Embryonic facial prominence (tissue), 1 donor: ENCODE data around the gene OOSP4A.

Experiments
- DNase-seq: peaks from one replicate; pipeline ENCODE4 v3.0.0-alpha.2; 2016; ENCODE audit errors: extremely low spot score

Gene OOSP4A

GRCh38 chr11:59963733-59964132 is at the start of gene OOSP4A:
Gene OOSP4A (plus strand): TSS chr11:59964033. CDS start chr11:59964033, 0 bp downstream.
- DNase-seq: no peak

GRCh38 chr11:59918480-59918879 is 45.4 kb upstream of the OOSP4A start:
- no peak for DNase-seq

- no peak for DNase-seq
Measured at GRCh38 chr11:59918987-59919589, 44.7 kb upstream of the OOSP4A start.

GRCh38 chr11:59923813-59924212 is 40.0 kb upstream of the OOSP4A start:
- DNase-seq: no peak

- no peak for DNase-seq
Measured at GRCh38 chr11:59931688-59932087, 32.1 kb upstream of the OOSP4A start.

- DNase-seq: no peak
Measured at GRCh38 chr11:59938132-59938531, 25.7 kb upstream of the OOSP4A start, which contains the start of gene OOSP1. Gene OOSP1 (plus strand): TSS chr11:59938432. CDS start chr11:59938455, 23 bp downstream.

- no peak for DNase-seq
Measured at GRCh38 chr11:59938718-59939117, 25.1 kb upstream of the OOSP4A start.

GRCh38 chr11:59939482-59939881 is 24.4 kb upstream of the OOSP4A start:
- no peak for DNase-seq

GRCh38 chr11:59941091-59941490 is 22.7 kb upstream of the OOSP4A start:
- no peak for DNase-seq

GRCh38 chr11:59943997-59944714 is 19.7 kb upstream of the OOSP4A start:
- no peak for DNase-seq

GRCh38 chr11:59944720-59945119 is 19.1 kb upstream of the OOSP4A start:
- DNase-seq: no peak

- no peak for DNase-seq
Measured at GRCh38 chr11:59953463-59954218, 10.2 kb upstream of the OOSP4A start.

- DNase-seq: no peak
Measured at GRCh38 chr11:59954219-59954847, 9.5 kb upstream of the OOSP4A start.

GRCh38 chr11:59957094-59957493 is 6.7 kb upstream of the OOSP4A start:
- DNase-seq: no peak

- no peak for DNase-seq
Measured at GRCh38 chr11:59960502-59961381, 3.1 kb upstream of the OOSP4A start.

- no peak for DNase-seq
Measured at GRCh38 chr11:59962107-59962482, 1.7 kb upstream of the OOSP4A start.

GRCh38 chr11:59965424-59965823 is 1.6 kb downstream of the OOSP4A start:
- DNase-seq: no peak

GRCh38 chr11:59966201-59966600 is 2.4 kb downstream of the OOSP4A start:
- DNase-seq: no peak

GRCh38 chr11:59967677-59968394 is 4.0 kb downstream of the OOSP4A start:
- DNase-seq: no peak

GRCh38 chr11:59968395-59968783 is 4.6 kb downstream of the OOSP4A start:
- DNase-seq: no peak

GRCh38 chr11:59973097-59973496 is 9.3 kb downstream of the OOSP4A start:
- no peak for DNase-seq
